Measurements from ENCODE around the gene TDRD9. TPM values are rescaled to one million over a fixed set of nuclear protein-coding genes. Genes with fewer than 3 reads are reported as not detected.

The TDRD9 gene
- polyA plus RNA-seq, 1 experiment, result 2.2 TPM

- Histone ChIP-seq H3K36me3 (ENCODE audit: control insufficient read depth, insufficient read depth, low read length) (no peaks in the 10 kb centered on the region), H3K27me3 (ENCODE audit: control insufficient read depth, insufficient read depth, low read length) (no peaks in the 10 kb centered on the region), H3K4me3 (ENCODE audit: low read depth, low read length) (no peak overlapping the region)
- ChIA-PET CTCF (interaction anchor here (3.1 to 4.1 kb wide), 2 partner anchors 9 to 12 kb away, joined by 17 to 36 read pairs; no protein-coding TSS in a partner anchor), POLR2A (no interaction called here)
- no peak for TF ChIP-seq CTCF (IDR thresholded peaks at IDR 0.05; ENCODE audit: insufficient read depth, low read depth, low read length)
- no peak for DNase-seq (ENCODE audit: low read depth)
Measured at GRCh38 chr14:103898711-103899110, 29.5 kb upstream of the TDRD9 start.

- Histone ChIP-seq H3K27me3 (ENCODE audit: control insufficient read depth, insufficient read depth, low read length) (no peaks in the 10 kb centered on the region), H3K4me3 (ENCODE audit: low read depth, low read length) (no peak overlapping the region), H3K36me3 (ENCODE audit: control insufficient read depth, insufficient read depth, low read length) (no peaks in the 10 kb centered on the region)
- TF ChIP-seq CTCF (IDR thresholded peaks at IDR 0.05; ENCODE audit: insufficient read depth, low read depth, low read length), result no peak
- DNase-seq (ENCODE audit: low read depth), result no peak
- ChIA-PET POLR2A (no interaction called here), CTCF (interaction anchor here (0.6 to 4.1 kb wide), 6 partner anchors 9 to 130 kb away, joined by 3 to 36 read pairs (median 6); no protein-coding TSS in a partner anchor)
Measured at GRCh38 chr14:103899316-103899715, 28.9 kb upstream of the TDRD9 start.

GRCh38 chr14:103899833-103900232, 28.4 kb upstream of the TDRD9 start:
- CTCF ChIA-PET, result interaction anchor here (0.6 to 4.1 kb wide), 10 partner anchors 10 to 131 kb away, joined by 3 to 36 read pairs (median 4); no protein-coding TSS in a partner anchor
- no peak for DNase-seq (ENCODE audit: low read depth)
- no peak for TF ChIP-seq CTCF (IDR thresholded peaks at IDR 0.05; ENCODE audit: insufficient read depth, low read depth, low read length)
- no peaks in the 10 kb centered on the region for H3K36me3 ChIP-seq (ENCODE audit: control insufficient read depth, insufficient read depth, low read length)
- H3K4me3 ChIP-seq (ENCODE audit: low read depth, low read length), result no peak overlapping the region
- POLR2A ChIA-PET, result interaction anchor here (0.6 kb wide), 1 partner anchor 11 kb away, joined by 5 read pairs; no protein-coding TSS in a partner anchor
- H3K27me3 ChIP-seq (ENCODE audit: control insufficient read depth, insufficient read depth, low read length), result no peaks in the 10 kb centered on the region

GRCh38 chr14:103904493-103905107, 23.7 kb upstream of the TDRD9 start:
- H3K36me3 ChIP-seq (ENCODE audit: control insufficient read depth, insufficient read depth, low read length), result no peaks in the 10 kb centered on the region
- H3K27me3 ChIP-seq (ENCODE audit: control insufficient read depth, insufficient read depth, low read length), result no peaks in the 10 kb centered on the region
- ChIA-PET POLR2A (interaction anchor here (0.6 kb wide), 1 partner anchor 187 kb away, joined by 3 read pairs; no protein-coding TSS in a partner anchor), CTCF (interaction anchor here (0.5 to 1.2 kb wide), 5 partner anchors 45 to 107 kb away, joined by 3 to 5 read pairs (median 3); no protein-coding TSS in a partner anchor)
- no peak overlapping the region for H3K4me3 ChIP-seq (ENCODE audit: low read depth, low read length)
- DNase-seq (ENCODE audit: low read depth), result no peak
- no peak for TF ChIP-seq CTCF (IDR thresholded peaks at IDR 0.05; ENCODE audit: insufficient read depth, low read depth, low read length)

- POLR2A ChIA-PET, result no interaction called here
- CTCF ChIA-PET, result interaction anchor here (0.8 to 1.5 kb wide), 4 partner anchors 13 to 97 kb away, joined by 3 to 5 read pairs (median 3); no protein-coding TSS in a partner anchor
- Histone ChIP-seq H3K4me3 (ENCODE audit: low read depth, low read length) (no peak overlapping the region), H3K36me3 (ENCODE audit: control insufficient read depth, insufficient read depth, low read length) (no peaks in the 10 kb centered on the region; the same call in 1 of the 2 replicates), H3K27me3 (ENCODE audit: control insufficient read depth, insufficient read depth, low read length) (no peaks in the 10 kb centered on the region)
- no peak for TF ChIP-seq CTCF (IDR thresholded peaks at IDR 0.05; ENCODE audit: insufficient read depth, low read depth, low read length)
- DNase-seq (ENCODE audit: low read depth), result no peak
Measured at GRCh38 chr14:103905842-103906456, 22.3 kb upstream of the TDRD9 start.
